GM11168 (cell line): ENCODE measurements around the gene RAB42.
"Not testable (repeated sequence)": the region's sequence is repeated elsewhere in the genome, so short reads cannot be mapped to it uniquely, and the experiment has no call there.

ENCODE experiments used
- in situ Hi-C: fragments of 300-500 bp; cut with MboI; formaldehyde crosslinking; loops from one replicate; pipeline ENCODE4 v1.12.0; 2022; ENCODE audit warnings: low sequenced_read_pairs; ENCODE audit not compliant: unreplicated experiment

RAB42 gene

GRCh38 chr1:28582248-28582615 is 9.8 kb upstream of the RAB42 start:
- in situ Hi-C loops, result no loop called here

GRCh38 chr1:28586585-28587391 is 5.3 kb upstream of the RAB42 start:
- in situ Hi-C loops, result not testable (repeated sequence)

- in situ Hi-C loops, result no loop called here
Measured at GRCh38 chr1:28592321-28593071, 431 bp downstream of the RAB42 start.

GRCh38 chr1:28593988-28594356 is 1.9 kb downstream of the RAB42 start:
- in situ Hi-C loops, result not testable (repeated sequence)

- in situ Hi-C loops, result not testable (repeated sequence)
Measured at GRCh38 chr1:28594686-28595411, 2.8 kb downstream of the RAB42 start.

GRCh38 chr1:28595412-28596191 is 3.5 kb downstream of the RAB42 start:
- in situ Hi-C loops, result no loop called here

GRCh38 chr1:28596276-28596675 is 4.2 kb downstream of the RAB42 start:
- in situ Hi-C loops, result not testable (repeated sequence)

GRCh38 chr1:28601696-28602095 is 9.6 kb downstream of the RAB42 start:
- in situ Hi-C loops, result no loop called here

GRCh38 chr1:28602536-28603439 is 10.7 kb downstream of the RAB42 start:
- in situ Hi-C loops, result no loop called here

GRCh38 chr1:28604411-28604810 is 12.3 kb downstream of the RAB42 start:
- in situ Hi-C loops, result no loop called here

GRCh38 chr1:28604962-28605361 is 12.9 kb downstream of the RAB42 start:
- in situ Hi-C loops, result no loop called here

- in situ Hi-C loops, result no loop called here
Measured at GRCh38 chr1:28606771-28607170, 14.7 kb downstream of the RAB42 start.

- in situ Hi-C loops, result no loop called here
Measured at GRCh38 chr1:28613175-28613574, 21.1 kb downstream of the RAB42 start.

GRCh38 chr1:28631713-28632112 is 39.6 kb downstream of the RAB42 start:
- in situ Hi-C loops, result no loop called here

- in situ Hi-C loops, result no loop called here
Measured at GRCh38 chr1:28632560-28632959, 40.5 kb downstream of the RAB42 start.

GRCh38 chr1:28640766-28641165 is 48.7 kb downstream of the RAB42 start:
- in situ Hi-C loops, result no loop called here

GRCh38 chr1:28642056-28642846 is 50.2 kb downstream of the RAB42 start:
- in situ Hi-C loops, result no loop called here

GRCh38 chr1:28642847-28643635 is 51.0 kb downstream of the RAB42 start, which contains the start of gene TAF12:
Gene TAF12, minus strand, starts transcription at chr1:28643067. Its CDS starts 20,986 bp downstream, at chr1:28622081.
- in situ Hi-C loops, result no loop called here
